NCI-H1436 (cell line): ENCODE results near the gene ATXN3.
"Not testable (repeated sequence)": the region's sequence is repeated elsewhere in the genome, so short reads cannot be mapped to it uniquely, and the experiment has no call there.

Source experiments
- DNase-seq: peaks from one replicate; lab custom pipeline; 2025; lab: John Stamatoyannopoulos, UW

The ATXN3 gene

GRCh38 chr14:92058006-92058917, 48.1 kb downstream of the ATXN3 start:
- DNase-seq, result no peak

- no peak for DNase-seq
Measured at GRCh38 chr14:92049781-92050180, 56.6 kb downstream of the ATXN3 start.

DNA sequence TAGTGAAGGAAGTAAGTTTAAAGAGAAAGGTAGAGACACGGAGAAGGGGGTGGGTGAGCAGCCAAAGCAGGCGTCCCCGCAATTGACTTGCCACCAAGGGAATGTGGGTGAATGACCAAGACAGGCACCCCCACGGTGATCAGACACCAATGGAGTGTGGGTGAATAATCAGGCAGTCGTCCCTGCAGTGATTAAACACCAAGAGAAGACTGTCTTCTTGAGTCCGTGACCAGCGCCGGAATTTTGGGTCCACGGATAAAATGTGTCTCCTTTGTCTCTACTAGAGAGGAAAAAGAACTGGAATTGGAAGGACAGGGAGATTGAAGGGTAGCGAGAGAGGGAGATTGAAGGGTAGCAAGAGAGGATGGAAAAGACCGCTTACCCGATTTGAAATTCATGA, 57.2 kb downstream of the ATXN3 start:
- DNase-seq, result not testable (repeated sequence)

- DNase-seq, result not testable (repeated sequence)
Measured at GRCh38 chr14:92045904-92046303, 60.5 kb downstream of the ATXN3 start.

GRCh38 chr14:92041766-92042165, 64.6 kb downstream of the ATXN3 start:
- DNase-seq, result not testable (repeated sequence)

GRCh38 chr14:92041203-92041602, 65.2 kb downstream of the ATXN3 start:
- no peak for DNase-seq

DNA sequence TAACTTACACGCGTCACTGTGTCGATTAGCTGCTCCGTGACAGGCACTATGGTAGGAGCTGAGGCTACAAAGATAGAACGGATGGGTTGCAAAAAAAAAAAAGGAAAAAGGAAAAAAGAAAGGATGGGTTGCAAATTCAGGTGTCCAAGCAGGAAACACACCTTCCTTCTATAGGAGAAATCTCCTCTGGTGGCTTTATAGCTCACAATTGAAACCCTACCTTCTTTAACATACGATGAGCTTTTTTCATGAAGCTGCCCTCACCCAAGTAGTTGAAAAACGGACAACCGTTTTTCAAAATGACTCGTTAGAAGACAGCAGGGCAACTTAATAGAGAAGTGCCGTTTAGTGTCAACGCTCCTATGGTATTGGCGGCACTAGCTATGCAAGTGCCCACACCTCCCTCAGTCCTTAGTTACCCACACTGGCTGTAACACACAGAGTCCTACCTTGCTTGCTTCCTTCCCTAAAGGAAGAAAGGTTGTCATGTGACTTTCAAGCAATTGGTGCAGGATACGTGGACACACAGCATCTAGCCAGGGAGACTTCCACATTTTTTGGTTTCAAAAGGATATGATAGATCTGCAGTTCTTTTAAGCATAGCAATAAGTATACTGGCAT, 65.8 kb downstream of the ATXN3 start:
- DNase-seq, result no peak

- peak; percentile 85 for DNase-seq
Measured at GRCh38 chr14:92039719-92040430, 66.5 kb downstream of the ATXN3 start, which contains the start of gene TRIP11. Gene TRIP11, minus strand, starts transcription at chr14:92040059. Its CDS starts 374 bp downstream, at chr14:92039685.

GRCh38 chr14:92039063-92039718, 67.2 kb downstream of the ATXN3 start:
- DNase-seq, result no peak

DNA sequence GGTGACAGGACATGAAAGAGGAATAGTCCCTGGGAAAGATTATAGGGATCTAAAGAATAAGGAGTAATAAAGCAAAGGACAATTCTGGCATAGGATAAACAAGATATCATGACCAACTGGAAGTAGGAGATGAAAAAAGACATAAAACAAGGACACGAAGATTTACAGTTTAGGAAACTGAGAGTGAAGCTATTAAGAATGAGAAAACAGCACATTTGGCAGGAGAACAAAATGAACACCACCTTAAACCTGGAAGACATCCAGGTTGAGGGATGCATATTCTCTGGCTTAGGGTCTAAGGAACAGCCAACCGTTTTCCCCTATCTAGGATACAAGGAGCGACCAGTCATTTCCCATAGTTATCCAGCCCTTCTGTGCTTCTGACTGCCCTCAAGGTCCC, 68.4 kb downstream of the ATXN3 start:
- DNase-seq, result no peak

DNA sequence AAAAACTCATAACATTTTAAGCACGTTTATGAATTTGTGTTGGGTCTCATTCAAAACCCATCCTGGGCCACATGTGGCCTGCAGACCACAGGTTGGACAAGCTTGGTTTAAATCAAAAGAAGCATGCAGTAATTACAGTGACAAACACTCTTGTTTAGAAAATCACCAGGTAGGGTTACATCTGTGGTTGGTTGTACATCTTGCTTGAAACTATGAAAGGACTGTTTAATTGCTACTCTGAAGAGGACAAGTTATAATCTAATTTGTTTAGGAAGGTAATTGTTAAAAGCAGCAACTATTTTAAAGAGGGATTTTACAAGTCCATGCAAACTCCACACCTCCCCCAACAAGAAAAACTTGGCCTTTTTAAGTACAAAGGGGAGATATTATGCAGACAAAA, 70.5 kb downstream of the ATXN3 start:
- no peak for DNase-seq

DNA sequence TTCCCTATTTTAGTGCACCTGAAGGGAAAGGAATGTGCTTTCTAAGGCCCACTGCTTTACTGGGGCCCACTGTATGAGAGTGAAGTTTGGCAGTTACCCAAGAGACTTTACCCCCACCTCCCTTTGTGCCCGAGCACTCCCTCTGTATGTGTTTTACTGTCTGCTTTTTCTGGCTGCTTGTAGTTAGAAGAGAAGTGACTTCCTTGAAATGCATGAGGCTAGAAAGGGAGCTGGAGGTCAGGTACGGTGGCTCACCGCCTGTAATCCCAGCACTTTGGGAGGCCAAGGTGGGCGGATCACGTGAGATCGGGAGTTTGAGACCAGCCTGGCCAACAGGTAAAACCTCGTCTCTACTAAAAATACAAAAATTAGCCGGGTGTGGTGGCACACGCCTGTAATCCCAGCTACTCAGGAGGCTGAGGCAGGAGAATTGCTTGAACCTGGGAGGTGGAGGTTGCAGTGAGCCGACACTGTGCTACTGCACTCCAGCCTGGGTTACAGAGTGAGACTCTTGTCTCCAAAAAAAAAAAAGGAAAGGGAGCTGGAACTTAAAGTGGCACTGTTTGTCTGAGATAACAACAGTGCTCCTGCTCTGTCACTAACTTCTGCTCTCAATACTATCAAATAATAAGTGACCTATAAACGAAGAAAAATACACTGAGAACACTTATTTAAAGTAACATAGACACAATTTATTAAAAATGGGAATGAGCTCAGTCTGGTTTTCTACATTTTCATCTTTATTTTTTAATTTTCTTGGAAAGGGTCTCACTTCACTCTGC, 72.3 kb downstream of the ATXN3 start:
- DNase-seq, result no peak

DNA sequence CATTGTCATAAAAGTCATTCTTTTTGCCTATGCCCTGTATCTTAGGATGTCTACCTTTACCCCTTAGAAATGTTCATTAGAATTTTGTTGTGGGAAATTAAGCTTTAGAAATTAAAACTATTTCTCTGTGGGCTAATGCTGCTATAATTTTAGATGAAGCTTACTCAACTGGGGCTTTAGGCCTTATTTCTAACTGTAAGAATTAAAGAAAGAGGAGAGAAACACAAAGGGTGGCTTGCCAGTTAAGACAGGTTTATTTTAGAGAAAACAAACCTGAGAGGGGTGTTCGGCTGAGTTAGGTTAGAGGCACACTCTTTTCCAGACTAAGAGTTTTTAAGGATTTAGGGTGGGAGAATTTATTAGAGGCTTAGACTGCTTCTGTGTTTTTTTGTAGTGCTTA, 72.9 kb downstream of the ATXN3 start:
- no peak for DNase-seq

GRCh38 chr14:92026548-92027190, 79.7 kb downstream of the ATXN3 start:
- DNase-seq, result no peak

- no peak for DNase-seq
Measured at GRCh38 chr14:92022036-92022435, 84.3 kb downstream of the ATXN3 start.

GRCh38 chr14:92021523-92021922, 84.9 kb downstream of the ATXN3 start:
- no peak for DNase-seq

DNA sequence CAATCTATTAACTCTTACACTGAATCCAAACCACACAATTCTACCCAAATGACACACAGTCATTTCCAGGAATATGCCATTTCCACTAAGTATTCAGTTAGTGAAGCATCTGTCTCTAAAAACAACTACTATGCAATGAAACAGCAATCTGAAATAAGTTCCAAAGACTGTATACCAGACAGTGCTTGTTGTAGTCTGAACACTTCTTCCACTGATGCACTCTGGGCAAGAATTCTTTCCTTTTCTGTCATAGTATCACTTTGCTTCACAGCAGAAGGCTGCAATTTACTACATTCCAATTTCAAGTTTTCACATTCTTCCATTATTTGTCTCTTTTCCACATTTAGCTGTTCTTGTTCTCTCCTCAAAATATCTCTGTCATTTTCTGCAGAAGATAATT, 92.3 kb downstream of the ATXN3 start:
- DNase-seq, result no peak

- DNase-seq, result no peak
Measured at GRCh38 chr14:92012121-92012748, 94.1 kb downstream of the ATXN3 start.

DNA sequence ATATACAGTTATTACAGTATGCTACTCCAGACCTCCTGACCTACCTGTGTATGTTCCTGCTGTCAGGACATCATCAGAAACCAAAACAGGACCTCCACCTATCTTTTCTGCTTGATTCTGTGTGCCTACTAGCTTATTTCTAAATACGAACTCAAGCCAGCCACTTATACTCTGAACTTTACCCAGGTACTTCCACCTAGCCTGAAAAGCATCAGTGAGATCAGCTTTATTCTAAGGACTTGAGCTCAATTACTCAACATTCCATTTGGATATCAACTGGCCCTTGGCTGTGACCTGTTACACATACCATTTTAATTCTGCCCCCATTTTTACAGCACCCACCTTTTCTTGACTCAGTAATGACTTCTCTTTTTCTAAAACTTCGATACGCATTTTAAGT, 95.7 kb downstream of the ATXN3 start:
- no peak for DNase-seq

GRCh38 chr14:92009604-92010003, 96.8 kb downstream of the ATXN3 start:
- no peak for DNase-seq
